Testis (tissue), 2 donors: ENCODE measurements around the gene EXOC3L4.

Experiments
- CTCF ChIP-seq, 3 experiments: fragments of 450-650 bp in 2 of 3; fragments of 200-600 bp in 1 of 3; sonication (generic) in 1 of 3; IDR thresholded peaks; one replicate each; pipeline ENCODE4 v1.5.1; 2016 to 2019; ENCODE audit warnings: antibody characterized with exemption in 3 of 3, mild to moderate bottlenecking in 2 of 3, moderate library complexity in 1 of 3
- POLR2A ChIP-seq: fragments of 450-650 bp; IDR thresholded peaks from one replicate; pipeline ENCODE4 v1.6.1; 2017; ENCODE audit warnings: antibody characterized with exemption, mild to moderate bottlenecking, moderate library complexity

GRCh38 chr14:103126873-103127304 is 32.4 kb downstream of the EXOC3L4 start:
- TF ChIP-seq CTCF (IDR thresholded peaks at IDR 0.05): peak in 1 of 3 experiments; percentile 37
- no peak for TF ChIP-seq POLR2A
